ENCODE data around the gene NTRK3.
A peak's percentile ranks its signal among the peaks of the same experiment; 100 is the strongest.

Gene NTRK3

DNA sequence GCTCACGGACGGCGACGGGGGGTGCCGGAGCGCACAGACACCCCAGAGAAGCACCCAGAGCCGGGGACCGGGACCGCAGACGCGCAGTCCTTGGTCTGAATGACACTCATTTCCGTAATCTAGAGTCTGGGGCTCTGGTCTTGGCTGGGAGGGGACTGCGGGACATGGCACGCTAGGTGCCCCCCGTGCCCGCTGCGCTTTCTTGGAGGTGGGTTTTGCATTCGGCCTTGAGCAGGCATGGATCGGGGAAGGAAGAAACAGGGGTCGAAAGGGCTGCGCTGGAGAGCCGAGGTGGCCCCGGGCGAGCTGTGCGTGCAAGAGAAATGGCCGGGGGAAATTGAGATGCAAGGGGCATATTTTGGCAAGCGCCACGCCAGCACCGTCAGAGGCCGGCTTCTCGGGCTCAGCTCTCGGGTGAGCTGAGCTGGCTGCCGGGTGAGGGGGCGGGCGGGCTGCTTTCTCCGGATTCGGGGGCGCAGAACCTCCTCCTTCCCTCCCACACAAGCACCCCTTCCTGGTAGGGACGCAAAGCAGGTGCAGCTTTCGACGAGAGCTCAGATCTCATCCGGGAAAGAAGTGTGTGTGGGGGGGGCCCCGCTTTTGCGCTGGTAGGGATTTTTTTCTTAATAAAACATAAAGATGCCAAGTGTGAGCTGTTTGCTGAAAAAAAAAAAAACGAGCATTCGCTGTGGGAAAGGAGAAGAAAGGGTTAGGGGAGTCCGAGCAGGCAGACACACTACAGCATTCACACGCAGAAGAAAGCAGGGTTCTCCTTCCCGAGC is 963 bp upstream of the NTRK3 start:
- no peak overlapping the region for H3K27ac ChIP-seq (ENCODE audit: low read length)
- peaks cover 0 to 25% of the 10 kb centered on the region in 2 donors for H3K4me1 ChIP-seq (ENCODE audit: control insufficient read depth in 1 of 2, insufficient read depth in 2 of 2, low read length in 2 of 2)
- no peaks in the 10 kb centered on the region for H3K9me3 ChIP-seq (ENCODE audit: control insufficient read depth in 1 of 2, low read length in 2 of 2)
- H3K4me3 ChIP-seq (ENCODE audit: low read depth in 1 of 2, low read length in 2 of 2): peak overlapping the region; percentile 7 to 60
- H3K27me3 ChIP-seq (ENCODE audit: low read depth, low read length): peaks cover 47% of the 10 kb centered on the region
- no peaks in the 10 kb centered on the region for H3K36me3 ChIP-seq (ENCODE audit: control insufficient read depth in 1 of 2, insufficient read depth in 2 of 2, low read length in 2 of 2)

DNA sequence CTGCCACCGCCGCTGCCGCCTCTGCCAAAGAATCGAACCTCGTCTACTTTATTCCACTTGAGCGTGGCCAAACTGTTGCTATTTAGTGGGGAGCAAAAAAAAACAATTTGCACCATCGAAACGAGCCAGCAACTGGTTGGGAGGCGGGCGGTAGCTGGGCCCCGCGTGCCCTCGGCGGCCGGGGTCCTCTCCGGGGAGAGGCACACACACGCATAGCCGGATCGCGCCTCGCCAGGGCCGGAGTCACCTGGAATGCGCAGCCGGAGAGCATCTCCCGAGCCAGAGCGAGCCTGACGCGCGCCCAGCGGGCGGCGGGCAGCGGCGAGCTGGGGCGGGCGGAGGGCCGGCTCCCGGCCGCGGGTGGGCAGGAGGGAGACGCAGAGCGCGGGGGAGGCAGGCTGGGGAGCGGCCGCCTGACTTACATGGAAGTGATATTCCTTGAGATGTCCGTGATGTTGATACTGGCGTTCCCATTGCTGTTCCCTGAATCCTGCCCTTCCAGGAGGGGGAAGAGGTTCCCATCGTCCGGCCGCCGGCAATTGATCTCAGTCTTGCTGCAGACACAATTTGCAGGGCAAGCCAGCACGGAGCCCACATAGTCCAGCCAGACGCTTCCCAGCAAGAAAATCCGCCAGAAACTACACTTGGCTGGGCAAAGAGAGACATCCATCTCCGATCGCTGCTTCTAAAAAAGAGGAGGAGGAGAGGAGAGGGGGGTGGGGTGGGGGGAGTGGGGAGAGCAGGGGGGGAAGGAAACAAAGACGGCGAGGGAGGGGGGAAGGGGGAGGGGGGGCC is 858 bp downstream of the NTRK3 start:
- Histone ChIP-seq H3K27me3 (ENCODE audit: low read depth, low read length) (peaks cover 47% of the 10 kb centered on the region), H3K4me3 (ENCODE audit: low read depth in 1 of 2, low read length in 2 of 2) (peak overlapping the region in 1 of 2 donors; percentile 68), H3K27ac (ENCODE audit: low read length) (no peak overlapping the region), H3K36me3 (ENCODE audit: control insufficient read depth in 1 of 2, insufficient read depth in 2 of 2, low read length in 2 of 2) (no peaks in the 10 kb centered on the region), H3K4me1 (ENCODE audit: control insufficient read depth in 1 of 2, insufficient read depth in 2 of 2, low read length in 2 of 2) (peaks cover 0 to 25% of the 10 kb centered on the region in 2 donors), H3K9me3 (ENCODE audit: control insufficient read depth in 1 of 2, low read length in 2 of 2) (no peaks in the 10 kb centered on the region)

- Histone ChIP-seq H3K27ac (ENCODE audit: low read length) (no peak overlapping the region), H3K27me3 (ENCODE audit: low read depth, low read length) (peaks cover 47% of the 10 kb centered on the region), H3K36me3 (ENCODE audit: control insufficient read depth in 1 of 2, insufficient read depth in 2 of 2, low read length in 2 of 2) (no peaks in the 10 kb centered on the region)
These were observed 1.5 kb downstream of the NTRK3 start for GRCh38 chr15:88255087-88255483.

GRCh38 chr15:88252441-88252840 is 4.1 kb downstream of the NTRK3 start:
- Histone ChIP-seq H3K4me1 (ENCODE audit: control insufficient read depth in 1 of 2, insufficient read depth in 2 of 2, low read length in 2 of 2) (peaks cover 0 to 19% of the 10 kb centered on the region in 2 donors), H3K36me3 (ENCODE audit: control insufficient read depth in 1 of 2, insufficient read depth in 2 of 2, low read length in 2 of 2) (no peaks in the 10 kb centered on the region), H3K4me3 (ENCODE audit: low read depth in 1 of 2, low read length in 2 of 2) (no peak overlapping the region), H3K9me3 (ENCODE audit: control insufficient read depth in 1 of 2, low read length in 2 of 2) (no peaks in the 10 kb centered on the region), H3K27me3 (ENCODE audit: low read depth, low read length) (peaks cover 33% of the 10 kb centered on the region), H3K27ac (ENCODE audit: low read length) (no peak overlapping the region)

More at GRCh38 chr15:88255087-88255483, 1.5 kb downstream of the NTRK3 start:
- Histone ChIP-seq H3K4me3 (ENCODE audit: low read depth in 1 of 2, low read length in 2 of 2) (peak overlapping the region; percentile 23 to 68), H3K9me3 (ENCODE audit: control insufficient read depth in 1 of 2, low read length in 2 of 2) (no peaks in the 10 kb centered on the region), H3K4me1 (ENCODE audit: control insufficient read depth in 1 of 2, insufficient read depth in 2 of 2, low read length in 2 of 2) (peaks cover 0 to 25% of the 10 kb centered on the region in 2 donors)

- peaks cover 30% of the 10 kb centered on the region for H3K27me3 ChIP-seq (ENCODE audit: low read depth, low read length)
- no peaks in the 10 kb centered on the region for H3K9me3 ChIP-seq (ENCODE audit: control insufficient read depth in 1 of 2, low read length in 2 of 2)
- H3K4me3 ChIP-seq (ENCODE audit: low read depth in 1 of 2, low read length in 2 of 2): no peak overlapping the region
- no peaks in the 10 kb centered on the region for H3K36me3 ChIP-seq (ENCODE audit: control insufficient read depth in 1 of 2, insufficient read depth in 2 of 2, low read length in 2 of 2)
- H3K27ac ChIP-seq (ENCODE audit: low read length): no peak overlapping the region
- peaks cover 0 to 17% of the 10 kb centered on the region in 2 donors for H3K4me1 ChIP-seq (ENCODE audit: control insufficient read depth in 1 of 2, insufficient read depth in 2 of 2, low read length in 2 of 2)
These were observed 5.7 kb downstream of the NTRK3 start for GRCh38 chr15:88250826-88251225.

- no peaks in the 10 kb centered on the region for H3K36me3 ChIP-seq (ENCODE audit: control insufficient read depth in 1 of 2, insufficient read depth in 2 of 2, low read length in 2 of 2)
- no peak overlapping the region for H3K4me3 ChIP-seq (ENCODE audit: low read depth in 1 of 2, low read length in 2 of 2)
- no peak overlapping the region for H3K27ac ChIP-seq (ENCODE audit: low read length)
- no peaks in the 10 kb centered on the region for H3K9me3 ChIP-seq (ENCODE audit: control insufficient read depth in 1 of 2, low read length in 2 of 2)
- peaks cover 0 to 10% of the 10 kb centered on the region in 2 donors for H3K4me1 ChIP-seq (ENCODE audit: control insufficient read depth in 1 of 2, insufficient read depth in 2 of 2, low read length in 2 of 2)
- H3K27me3 ChIP-seq (ENCODE audit: low read depth, low read length): peaks cover 21% of the 10 kb centered on the region
These were observed 7.3 kb downstream of the NTRK3 start for GRCh38 chr15:88249220-88249619.

GRCh38 chr15:88247914-88248313 is 8.6 kb downstream of the NTRK3 start:
- Histone ChIP-seq H3K36me3 (ENCODE audit: control insufficient read depth in 1 of 2, insufficient read depth in 2 of 2, low read length in 2 of 2) (no peaks in the 10 kb centered on the region), H3K27ac (ENCODE audit: low read length) (no peak overlapping the region), H3K27me3 (ENCODE audit: low read depth, low read length) (peaks cover 9% of the 10 kb centered on the region), H3K4me1 (ENCODE audit: control insufficient read depth in 1 of 2, insufficient read depth in 2 of 2, low read length in 2 of 2) (peaks cover 0 to 10% of the 10 kb centered on the region in 2 donors), H3K9me3 (ENCODE audit: control insufficient read depth in 1 of 2, low read length in 2 of 2) (no peaks in the 10 kb centered on the region), H3K4me3 (ENCODE audit: low read depth in 1 of 2, low read length in 2 of 2) (no peak overlapping the region)

DNA sequence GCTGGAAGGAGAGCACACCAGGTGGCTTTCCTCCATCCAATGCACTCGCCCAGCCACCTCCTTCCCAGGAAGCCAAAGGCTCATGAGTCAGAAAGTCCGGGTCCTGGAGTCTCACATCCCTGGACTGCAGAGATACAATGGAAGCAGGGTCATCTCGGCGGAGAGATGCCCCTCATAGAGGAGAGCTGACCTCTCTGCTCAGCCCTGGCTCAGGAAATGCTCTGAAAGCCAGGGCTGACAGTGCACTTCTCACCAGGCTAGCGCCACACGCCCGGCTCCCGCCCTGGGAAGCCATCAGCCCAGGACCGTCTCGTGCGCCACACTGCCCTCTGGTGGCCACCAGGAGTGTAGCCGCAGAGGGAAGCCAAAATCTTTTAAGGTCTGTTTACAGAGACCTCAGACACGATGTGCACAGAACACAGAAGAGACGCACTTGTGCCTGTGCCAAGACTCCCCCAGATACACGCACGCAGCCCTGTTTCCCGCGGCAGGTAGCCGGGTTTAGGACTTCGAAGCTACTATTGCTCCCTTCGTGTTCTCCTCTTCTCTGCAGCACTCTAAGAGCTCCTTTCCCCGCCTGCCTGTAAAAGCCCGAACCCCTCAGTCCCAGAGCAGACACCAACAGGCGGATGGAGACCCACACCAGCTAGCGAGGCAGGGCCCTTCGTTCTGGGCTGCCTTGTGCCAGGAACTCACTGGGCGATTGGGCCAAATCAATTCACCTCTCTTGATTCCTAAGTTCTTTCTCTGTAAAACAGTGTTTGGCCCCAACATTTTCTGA is 9.7 kb downstream of the NTRK3 start:
- Histone ChIP-seq H3K27me3 (ENCODE audit: low read depth, low read length) (peaks cover under 1% of the 10 kb centered on the region), H3K4me3 (ENCODE audit: low read depth in 1 of 2, low read length in 2 of 2) (peak overlapping the region in 1 of 2 donors; percentile 24), H3K36me3 (ENCODE audit: control insufficient read depth in 1 of 2, insufficient read depth in 2 of 2, low read length in 2 of 2) (no peaks in the 10 kb centered on the region), H3K4me1 (ENCODE audit: control insufficient read depth in 1 of 2, insufficient read depth in 2 of 2, low read length in 2 of 2) (peaks cover 0 to 10% of the 10 kb centered on the region in 2 donors), H3K9me3 (ENCODE audit: control insufficient read depth in 1 of 2, low read length in 2 of 2) (no peaks in the 10 kb centered on the region), H3K27ac (ENCODE audit: low read length) (no peak overlapping the region)

GRCh38 chr15:88246081-88246480 is 10.5 kb downstream of the NTRK3 start:
- H3K36me3 ChIP-seq (ENCODE audit: control insufficient read depth in 1 of 2, insufficient read depth in 2 of 2, low read length in 2 of 2): no peaks in the 10 kb centered on the region
- peaks cover 0 to 10% of the 10 kb centered on the region in 2 donors for H3K4me1 ChIP-seq (ENCODE audit: control insufficient read depth in 1 of 2, insufficient read depth in 2 of 2, low read length in 2 of 2)
- H3K27me3 ChIP-seq (ENCODE audit: low read depth, low read length): no peaks in the 10 kb centered on the region
- no peak overlapping the region for H3K4me3 ChIP-seq (ENCODE audit: low read depth in 1 of 2, low read length in 2 of 2)
- no peak overlapping the region for H3K27ac ChIP-seq (ENCODE audit: low read length)
- no peaks in the 10 kb centered on the region for H3K9me3 ChIP-seq (ENCODE audit: control insufficient read depth in 1 of 2, low read length in 2 of 2)

- Histone ChIP-seq H3K27me3 (ENCODE audit: low read depth, low read length) (no peaks in the 10 kb centered on the region), H3K36me3 (ENCODE audit: control insufficient read depth in 1 of 2, insufficient read depth in 2 of 2, low read length in 2 of 2) (no peaks in the 10 kb centered on the region), H3K4me3 (ENCODE audit: low read depth in 1 of 2, low read length in 2 of 2) (no peak overlapping the region), H3K9me3 (ENCODE audit: control insufficient read depth in 1 of 2, low read length in 2 of 2) (no peaks in the 10 kb centered on the region), H3K27ac (ENCODE audit: low read length) (no peak overlapping the region), H3K4me1 (ENCODE audit: control insufficient read depth in 1 of 2, insufficient read depth in 2 of 2, low read length in 2 of 2) (peaks cover 0 to 10% of the 10 kb centered on the region in 2 donors)
These were observed 12.4 kb downstream of the NTRK3 start for GRCh38 chr15:88243895-88244787.
